ENCODE results near the gene TMEM209. TPM values are rescaled to one million over a fixed set of nuclear protein-coding genes. Genes with fewer than 3 reads are reported as not detected.
"Not testable (repeated sequence)": the region's sequence is repeated elsewhere in the genome, so short reads cannot be mapped to it uniquely, and the experiment has no call there.

TMEM209 gene
- 35.0 TPM for polyA plus RNA-seq (2013, experiment 1 of 2)
- 31.3 TPM for polyA plus RNA-seq (2013, experiment 2 of 2)

- Histone ChIP-seq H3K36me3 (ENCODE audit: control insufficient read depth, insufficient read depth, low read length) (no peaks in the 10 kb centered on the region), H3K27me3 (ENCODE audit: insufficient read depth, low read length, poor library complexity) (no peaks in the 10 kb centered on the region), H4K8ac (ENCODE audit: low read depth, low read length) (peak within 1 kb of the TSS; percentile 98), H2BK5ac (ENCODE audit: low read length) (peak within 1 kb of the TSS; percentile 92), H3K56ac (ENCODE audit: low read length) (peak within 1 kb of the TSS; percentile 98), H3K9ac (ENCODE audit: low read length) (peak within 1 kb of the TSS; percentile 98), H3K79me2 (ENCODE audit: control insufficient read depth, insufficient read depth, low read length) (peaks cover 2% of the 10 kb centered on the region), H2AK5ac (ENCODE audit: low read length) (peak within 1 kb of the TSS; percentile 70), H3K4me2 (ENCODE audit: low read length) (peak within 1 kb of the TSS; percentile 90), H3K4me1 (ENCODE audit: control insufficient read depth, low read depth, low read length) (no peaks in the 10 kb centered on the region), H2BK15ac (replicated peaks; ENCODE audit: low read depth) (no peak within 1 kb of the TSS), H3K18ac (ENCODE audit: low read length) (no peak within 1 kb of the TSS), H3K4me3 (ENCODE audit: low read length) (peak within 1 kb of the TSS; percentile 95), H3K27ac (ENCODE audit: low read depth, low read length) (peak within 1 kb of the TSS; percentile 90), H3K23ac (ENCODE audit: low read length) (peak within 1 kb of the TSS; percentile 91), H4K5ac (ENCODE audit: low read length) (no peak within 1 kb of the TSS), H3K4ac (ENCODE audit: low read depth, low read length) (peak within 1 kb of the TSS; percentile 82), H3K79me1 (ENCODE audit: low read length) (no peaks in the 10 kb centered on the region), H2BK120ac (ENCODE audit: low read depth, low read length) (no peak within 1 kb of the TSS)
- no CpG with 5 or more reads among the region's 44 CpGs for WGBS (ENCODE audit: extremely low coverage, insufficient coverage, low lambda C conversion rate)
- DNase-seq, result peak; percentile 99
Observed at GRCh38 chr7:130205084-130205947, at the start of gene TMEM209. TSS of gene TMEM209 (minus strand) at chr7:130205406. CDS start at chr7:130205375, 31 bp downstream.

DNA sequence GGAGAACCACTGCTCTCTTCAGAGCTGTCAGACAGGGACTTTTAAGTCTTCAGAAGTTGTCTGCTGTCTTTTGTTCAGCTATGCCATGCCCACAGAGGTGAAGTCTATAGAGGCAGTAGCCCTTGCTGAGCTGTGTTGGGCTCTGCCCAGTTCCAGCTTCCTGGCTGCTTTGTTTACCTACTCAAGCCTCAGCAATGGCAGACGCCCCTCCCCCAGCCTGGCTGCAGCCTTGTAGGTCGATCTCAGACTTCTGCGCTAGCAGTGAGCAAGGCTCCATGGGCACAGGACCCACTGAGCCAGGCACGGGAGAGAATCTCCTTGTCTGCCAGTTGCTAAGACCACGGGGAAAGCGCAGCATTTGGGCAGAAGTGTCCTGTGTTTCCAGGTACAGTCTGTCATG is 49.3 kb upstream of the TMEM209 start:
- Histone ChIP-seq H3K27ac (ENCODE audit: low read depth, low read length) (no peak overlapping the region), H3K36me3 (ENCODE audit: control insufficient read depth, insufficient read depth, low read length) (no peaks in the 10 kb centered on the region), H3K9ac (ENCODE audit: low read length) (no peak overlapping the region), H2BK120ac (ENCODE audit: low read depth, low read length) (no peak overlapping the region), H3K4me1 (ENCODE audit: control insufficient read depth, low read depth, low read length) (no peaks in the 10 kb centered on the region), H3K79me2 (ENCODE audit: control insufficient read depth, insufficient read depth, low read length) (no peaks in the 10 kb centered on the region), H2BK15ac (replicated peaks; ENCODE audit: low read depth) (no peak overlapping the region), H3K4me2 (ENCODE audit: low read length) (no peak overlapping the region), H2BK5ac (ENCODE audit: low read length) (no peak overlapping the region), H3K4ac (ENCODE audit: low read depth, low read length) (no peak overlapping the region), H3K56ac (ENCODE audit: low read length) (no peak overlapping the region), H4K5ac (ENCODE audit: low read length) (no peak overlapping the region), H3K4me3 (ENCODE audit: low read length) (no peak overlapping the region), H2AK5ac (ENCODE audit: low read length) (no peak overlapping the region), H3K79me1 (ENCODE audit: low read length) (no peaks in the 10 kb centered on the region), H3K18ac (ENCODE audit: low read length) (no peak overlapping the region), H4K8ac (ENCODE audit: low read depth, low read length) (no peak overlapping the region), H3K23ac (ENCODE audit: low read length) (no peak overlapping the region), H3K27me3 (ENCODE audit: insufficient read depth, low read length, poor library complexity) (no peaks in the 10 kb centered on the region)
- DNase-seq, result no peak
- no CpG with 5 or more reads among the region's 6 CpGs for WGBS (ENCODE audit: extremely low coverage, insufficient coverage, low lambda C conversion rate)

- not testable (repeated sequence) for H3K79me1 ChIP-seq (ENCODE audit: low read length); H3K18ac ChIP-seq (ENCODE audit: low read length); H3K36me3 ChIP-seq (ENCODE audit: control insufficient read depth, insufficient read depth, low read length); H3K4me3 ChIP-seq (ENCODE audit: low read length); H4K8ac ChIP-seq (ENCODE audit: low read depth, low read length); H3K4me2 ChIP-seq (ENCODE audit: low read length); H3K23ac ChIP-seq (ENCODE audit: low read length); H2BK5ac ChIP-seq (ENCODE audit: low read length); H4K5ac ChIP-seq (ENCODE audit: low read length); H3K4ac ChIP-seq (ENCODE audit: low read depth, low read length); H3K27ac ChIP-seq (ENCODE audit: low read depth, low read length); H3K79me2 ChIP-seq (ENCODE audit: control insufficient read depth, insufficient read depth, low read length); H2AK5ac ChIP-seq (ENCODE audit: low read length); H3K27me3 ChIP-seq (ENCODE audit: insufficient read depth, low read length, poor library complexity); H3K56ac ChIP-seq (ENCODE audit: low read length); H2BK120ac ChIP-seq (ENCODE audit: low read depth, low read length); H3K4me1 ChIP-seq (ENCODE audit: control insufficient read depth, low read depth, low read length); H2BK15ac ChIP-seq (replicated peaks; ENCODE audit: low read depth); H3K9ac ChIP-seq (ENCODE audit: low read length); DNase-seq
- WGBS (ENCODE audit: extremely low coverage, insufficient coverage, low lambda C conversion rate), result no CpG with 5 or more reads among the region's 3 CpGs
Observed at GRCh38 chr7:130249626-130250025, 44.4 kb upstream of the TMEM209 start.

- WGBS (ENCODE audit: extremely low coverage, insufficient coverage, low lambda C conversion rate), result no CpG with 5 or more reads among the region's 5 CpGs
- H3K23ac ChIP-seq (ENCODE audit: low read length); H3K79me1 ChIP-seq (ENCODE audit: low read length); H3K79me2 ChIP-seq (ENCODE audit: control insufficient read depth, insufficient read depth, low read length); H3K27me3 ChIP-seq (ENCODE audit: insufficient read depth, low read length, poor library complexity); H4K5ac ChIP-seq (ENCODE audit: low read length); H3K4me1 ChIP-seq (ENCODE audit: control insufficient read depth, low read depth, low read length); H2BK120ac ChIP-seq (ENCODE audit: low read depth, low read length); H2BK15ac ChIP-seq (replicated peaks; ENCODE audit: low read depth); H3K18ac ChIP-seq (ENCODE audit: low read length); DNase-seq; H2AK5ac ChIP-seq (ENCODE audit: low read length); H3K27ac ChIP-seq (ENCODE audit: low read depth, low read length); H3K56ac ChIP-seq (ENCODE audit: low read length); H3K4me2 ChIP-seq (ENCODE audit: low read length); H3K9ac ChIP-seq (ENCODE audit: low read length); H4K8ac ChIP-seq (ENCODE audit: low read depth, low read length); H2BK5ac ChIP-seq (ENCODE audit: low read length); H3K4ac ChIP-seq (ENCODE audit: low read depth, low read length); H3K4me3 ChIP-seq (ENCODE audit: low read length); H3K36me3 ChIP-seq (ENCODE audit: control insufficient read depth, insufficient read depth, low read length): not testable (repeated sequence)
Observed at GRCh38 chr7:130248842-130249241, 43.6 kb upstream of the TMEM209 start.

- not testable (repeated sequence) for DNase-seq; H2BK120ac ChIP-seq (ENCODE audit: low read depth, low read length)
- WGBS (ENCODE audit: extremely low coverage, insufficient coverage, low lambda C conversion rate), result no CpG with 5 or more reads among the region's 1 CpG
Observed at GRCh38 chr7:130246491-130246890, 41.3 kb upstream of the TMEM209 start.

More at GRCh38 chr7:130246491-130246890, 41.3 kb upstream of the TMEM209 start:
- H3K4me3 ChIP-seq (ENCODE audit: low read length); H4K8ac ChIP-seq (ENCODE audit: low read depth, low read length); H3K4me2 ChIP-seq (ENCODE audit: low read length); H3K23ac ChIP-seq (ENCODE audit: low read length); H2BK15ac ChIP-seq (replicated peaks; ENCODE audit: low read depth); H3K79me1 ChIP-seq (ENCODE audit: low read length); H2AK5ac ChIP-seq (ENCODE audit: low read length); H3K36me3 ChIP-seq (ENCODE audit: control insufficient read depth, insufficient read depth, low read length); H3K27me3 ChIP-seq (ENCODE audit: insufficient read depth, low read length, poor library complexity); H2BK5ac ChIP-seq (ENCODE audit: low read length); H3K9ac ChIP-seq (ENCODE audit: low read length); H3K4ac ChIP-seq (ENCODE audit: low read depth, low read length); H3K56ac ChIP-seq (ENCODE audit: low read length); H3K18ac ChIP-seq (ENCODE audit: low read length); H3K27ac ChIP-seq (ENCODE audit: low read depth, low read length); H3K79me2 ChIP-seq (ENCODE audit: control insufficient read depth, insufficient read depth, low read length); H4K5ac ChIP-seq (ENCODE audit: low read length); H3K4me1 ChIP-seq (ENCODE audit: control insufficient read depth, low read depth, low read length): not testable (repeated sequence)

Measured in mesendoderm (in vitro differentiated cells).